Measurements from ENCODE around the gene GALNT18. TPM values are rescaled to one million over a fixed set of nuclear protein-coding genes. Genes with fewer than 3 reads are reported as not detected.

Gene GALNT18
- total and polyA plus RNA-seq, 2 experiments from 2014 or later: 4.3 to 10.8 TPM

- TF ChIP-seq ZNF462 (CRISPR knock-in tag; IDR thresholded peaks at IDR 0.05) (no peak), EZH2phosphoT487 (IDR thresholded peaks at IDR 0.05; ENCODE audit: unreplicated experiment) (no peak), NANOG (IDR thresholded peaks at IDR 0.05; ENCODE audit: borderline replicate concordance) (no peak), ZNF331 (CRISPR knock-in tag; IDR thresholded peaks at IDR 0.05; ENCODE audit: low read depth) (no peak), ZNF114 (CRISPR knock-in tag; IDR thresholded peaks at IDR 0.05) (no peak), POLR2AphosphoS5 (IDR thresholded peaks at IDR 0.05; ENCODE audit: low read depth) (no peak), CTCF (conservative IDR thresholded peaks at IDR 0.05; ENCODE audit: low read depth in 2 of 2) (no peak), STAT1 (IDR thresholded peaks at IDR 0.05; ENCODE audit: unreplicated experiment) (no peak), REST (IDR thresholded peaks at IDR 0.05; ENCODE audit: unreplicated experiment) (no peak), EZH2 (IDR thresholded peaks at IDR 0.05; ENCODE audit: low read depth, unreplicated experiment) (no peak), JUNB (IDR thresholded peaks at IDR 0.05; ENCODE audit: unreplicated experiment) (no peak)
These were observed 23.6 kb downstream of the GALNT18 start (continued) for GRCh38 chr11:11598243-11598642.
